ENCODE data around the gene DTX4.

GRCh38 chr11:59191890-59192289 is 20.0 kb downstream of the DTX4 start:
- no peak for TF ChIP-seq CTCF (IDR thresholded peaks at IDR 0.05 in 4 of 5, conservative IDR thresholded peaks at IDR 0.05 in 1 of 5)
- TF ChIP-seq POLR2A (IDR thresholded peaks at IDR 0.05): no peak
